Peyer's patch (tissue), 4 donors: ENCODE results near the gene MUC13. TPM values are rescaled to one million over a fixed set of nuclear protein-coding genes. Genes with fewer than 3 reads are reported as not detected.

Experiments
- DNase-seq, 3 donors: peaks; one replicate each; pipeline ENCODE4 v3.0.0-alpha.2; 2017 to 2019
- H3K27ac ChIP-seq, 4 donors: fragments of 200-600 bp; sonication (generic); one replicate each; pipeline ENCODE4 v1.5.1; 2016 to 2019
- H3K27me3 ChIP-seq, 2 donors: fragments of 200-600 bp; sonication (generic); one replicate each; pipeline ENCODE4 v1.5.1; 2019
- H3K36me3 ChIP-seq, 3 donors: fragments of 200-600 bp; sonication (generic); one replicate each; pipeline ENCODE4 v1.5.1; 2016 to 2019
- H3K4me1 ChIP-seq, 4 donors: fragments of 200-600 bp; sonication (generic); one replicate each; pipeline ENCODE4 v1.5.1; 2016 to 2019
- H3K4me3 ChIP-seq, 4 donors: fragments of 200-600 bp; sonication (generic); 1 replicate in 3 of 4; 2 replicates in 1 of 4; pipeline ENCODE4 v1.5.1; 2016 to 2019; ENCODE audit warnings: mild to moderate bottlenecking in 1 of 4
- H3K9me3 ChIP-seq, 4 donors: fragments of 200-600 bp; sonication (generic); one replicate each; pipeline ENCODE4 v1.5.1; 2016 to 2019; ENCODE audit warnings: mild to moderate bottlenecking in 1 of 4
- POLR2A ChIP-seq, 2 donors: fragments of 450-650 bp; IDR thresholded peaks; one replicate each; pipeline ENCODE4 v1.5.1; 2017; ENCODE audit warnings: antibody characterized with exemption in 2 of 2, mild to moderate bottlenecking in 2 of 2, moderate library complexity in 2 of 2
- total RNA-seq, 4 donors: library from RNA; depleted of rRNA; stranded (reverse); fragments of >200 nt; gene quantifications; one replicate each; pipeline ENCODE4 v1.1.0, GENCODE V29; 2016
- TF ChIP-seq, protein P1 (sequence below), 6 experiments: fragments of 450-650 bp in 4 of 6; fragments of 200-600 bp in 2 of 6; sonication (generic) in 1 of 6; IDR thresholded peaks; one replicate each; pipeline ENCODE4 v1.5.1; 2017 to 2019; ENCODE audit warnings: antibody characterized with exemption in 6 of 6, mild to moderate bottlenecking in 3 of 6, moderate library complexity in 1 of 6

Gene MUC13
- total RNA-seq, 4 donors from 2014 or later = 14.0 to 612 (median 512) TPM

DNA sequence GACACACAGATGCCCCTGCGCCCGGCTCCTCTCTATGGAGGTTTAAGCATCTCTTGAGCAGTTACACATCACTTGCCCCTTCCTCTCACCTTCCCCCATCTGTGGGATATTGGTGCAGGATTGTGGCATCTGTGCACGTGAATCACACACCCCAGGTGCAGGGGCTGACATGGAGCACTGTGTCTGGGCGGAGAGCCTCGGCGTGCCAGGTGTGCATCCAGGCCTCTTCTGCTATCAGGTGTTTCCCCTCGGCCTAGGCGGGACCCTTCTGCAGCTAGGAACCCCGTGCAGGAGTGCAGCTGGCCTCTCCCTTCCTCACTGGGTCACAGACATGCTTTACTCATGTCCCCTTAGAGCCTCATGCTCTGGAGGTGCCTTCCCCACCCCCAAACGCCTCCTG is 33.4 kb upstream of the MUC13 start:
- Histone ChIP-seq H3K36me3 (peaks cover 0 to 4% (median 0%) of the 10 kb centered on the region in 3 donors), H3K4me1 (peaks cover 0 to 65% (median 2%) of the 10 kb centered on the region in 4 donors), H3K27ac (no peak overlapping the region), H3K27me3 (no peaks in the 10 kb centered on the region), H3K9me3 (no peaks in the 10 kb centered on the region), H3K4me3 (no peak overlapping the region)
- no peak for DNase-seq
- TF ChIP-seq POLR2A (IDR thresholded peaks at IDR 0.05) = no peak
- TF ChIP-seq, protein P1, sequence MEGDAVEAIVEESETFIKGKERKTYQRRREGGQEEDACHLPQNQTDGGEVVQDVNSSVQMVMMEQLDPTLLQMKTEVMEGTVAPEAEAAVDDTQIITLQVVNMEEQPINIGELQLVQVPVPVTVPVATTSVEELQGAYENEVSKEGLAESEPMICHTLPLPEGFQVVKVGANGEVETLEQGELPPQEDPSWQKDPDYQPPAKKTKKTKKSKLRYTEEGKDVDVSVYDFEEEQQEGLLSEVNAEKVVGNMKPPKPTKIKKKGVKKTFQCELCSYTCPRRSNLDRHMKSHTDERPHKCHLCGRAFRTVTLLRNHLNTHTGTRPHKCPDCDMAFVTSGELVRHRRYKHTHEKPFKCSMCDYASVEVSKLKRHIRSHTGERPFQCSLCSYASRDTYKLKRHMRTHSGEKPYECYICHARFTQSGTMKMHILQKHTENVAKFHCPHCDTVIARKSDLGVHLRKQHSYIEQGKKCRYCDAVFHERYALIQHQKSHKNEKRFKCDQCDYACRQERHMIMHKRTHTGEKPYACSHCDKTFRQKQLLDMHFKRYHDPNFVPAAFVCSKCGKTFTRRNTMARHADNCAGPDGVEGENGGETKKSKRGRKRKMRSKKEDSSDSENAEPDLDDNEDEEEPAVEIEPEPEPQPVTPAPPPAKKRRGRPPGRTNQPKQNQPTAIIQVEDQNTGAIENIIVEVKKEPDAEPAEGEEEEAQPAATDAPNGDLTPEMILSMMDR (IDR thresholded peaks at IDR 0.05) = no peak

DNA sequence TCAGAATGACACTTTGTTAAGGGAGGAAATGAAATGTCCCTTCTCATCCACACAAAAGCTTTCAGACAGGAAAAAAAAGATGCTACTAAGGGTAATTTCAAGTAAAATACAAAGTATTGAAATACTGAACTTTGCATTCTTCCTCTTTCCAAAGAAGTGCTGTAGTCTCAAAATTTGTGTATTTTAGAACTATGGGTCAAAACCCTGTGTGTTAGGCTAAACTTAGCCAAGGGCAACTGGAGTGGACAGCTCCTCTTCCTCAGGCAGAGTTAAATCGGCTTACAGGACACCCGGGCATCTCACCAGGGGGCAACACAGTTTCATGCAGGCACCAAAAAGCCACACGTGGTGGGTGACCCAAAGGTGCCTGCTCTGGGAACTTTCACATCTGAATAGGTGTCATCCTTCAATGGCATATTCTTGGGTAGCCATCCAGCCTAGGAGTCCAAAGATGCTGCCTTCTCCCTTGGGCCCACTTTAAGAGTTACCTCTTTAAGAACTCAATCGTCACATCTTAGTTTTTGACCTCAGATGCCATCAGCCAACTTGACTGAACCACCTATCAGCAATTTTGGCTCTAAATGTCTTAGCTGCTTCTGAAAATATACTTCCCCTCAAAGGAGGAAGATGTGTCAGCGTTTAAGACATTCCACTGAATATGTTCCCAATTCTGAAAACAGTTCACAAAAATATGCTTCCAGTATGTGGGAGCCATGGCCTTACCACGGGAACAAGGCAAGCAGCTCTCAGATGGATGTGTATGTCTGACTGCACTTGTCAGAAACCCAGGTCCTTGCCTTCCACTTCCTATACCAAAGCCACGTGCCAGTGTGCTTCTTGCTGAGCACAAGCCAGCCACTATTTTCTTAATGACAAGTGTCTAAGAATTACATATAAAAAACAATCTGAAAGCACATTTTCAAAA is 32.2 kb upstream of the MUC13 start:
- peaks cover 0 to 4% (median 0%) of the 10 kb centered on the region in 3 donors for H3K36me3 ChIP-seq
- peak overlapping the region in 1 of 4 donors; percentile 25 for H3K27ac ChIP-seq
- TF ChIP-seq, protein P1 (IDR thresholded peaks at IDR 0.05) = no peak
- no peak for TF ChIP-seq POLR2A (IDR thresholded peaks at IDR 0.05)
- no peak overlapping the region for H3K4me3 ChIP-seq
- no peak for DNase-seq
- H3K9me3 ChIP-seq = no peaks in the 10 kb centered on the region
- H3K27me3 ChIP-seq = no peaks in the 10 kb centered on the region
- H3K4me1 ChIP-seq = peaks cover 0 to 63% (median 3%) of the 10 kb centered on the region in 4 donors

DNA sequence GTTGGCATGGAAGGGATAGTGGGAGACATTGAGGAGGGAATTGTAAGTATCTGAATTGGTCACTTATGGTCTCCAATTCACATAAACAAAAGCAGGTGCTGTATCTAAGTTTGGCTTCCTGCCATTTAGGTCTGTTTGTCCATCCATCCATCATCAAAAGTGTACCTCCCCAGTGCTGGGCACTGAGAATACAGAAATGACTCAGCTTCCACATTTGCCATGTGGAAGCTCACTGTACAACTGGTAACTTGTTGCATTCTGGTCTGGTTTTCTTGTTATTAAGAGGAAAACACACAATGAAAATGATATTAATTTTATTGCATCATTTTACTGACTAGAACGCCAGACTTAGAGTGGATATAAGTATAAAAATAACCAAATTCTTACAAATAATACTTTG is 30.9 kb upstream of the MUC13 start:
- Histone ChIP-seq H3K4me1 (peaks cover 0 to 58% (median 3%) of the 10 kb centered on the region in 4 donors), H3K9me3 (no peaks in the 10 kb centered on the region), H3K27ac (no peak overlapping the region), H3K27me3 (no peaks in the 10 kb centered on the region), H3K36me3 (no peaks in the 10 kb centered on the region), H3K4me3 (no peak overlapping the region)
- no peak for DNase-seq
- TF ChIP-seq, protein P1 (IDR thresholded peaks at IDR 0.05) = no peak

DNA sequence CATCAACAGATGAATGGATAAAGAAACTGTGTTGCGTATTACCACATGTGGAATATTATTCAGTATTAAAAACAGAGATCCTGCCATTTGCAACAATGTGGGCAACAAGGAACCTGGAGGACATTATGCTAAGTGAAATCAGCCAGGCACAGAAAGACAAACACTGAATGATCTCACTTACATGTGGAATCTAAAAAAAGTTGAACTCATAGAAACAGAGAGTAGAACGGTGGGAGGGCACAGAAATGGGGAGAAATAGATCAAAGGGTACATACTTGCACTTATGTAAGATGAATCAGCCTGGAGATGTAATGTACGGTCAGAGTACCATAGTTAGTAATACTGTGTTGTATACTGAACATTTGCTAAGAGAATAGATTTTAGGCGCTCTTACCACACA is 29.8 kb upstream of the MUC13 start:
- H3K9me3 ChIP-seq = no peaks in the 10 kb centered on the region
- peaks cover 0 to 52% (median 3%) of the 10 kb centered on the region in 4 donors for H3K4me1 ChIP-seq
- H3K4me3 ChIP-seq = no peak overlapping the region
- DNase-seq = no peak
- H3K36me3 ChIP-seq = no peaks in the 10 kb centered on the region
- TF ChIP-seq POLR2A (IDR thresholded peaks at IDR 0.05) = no peak
- TF ChIP-seq, protein P1 (IDR thresholded peaks at IDR 0.05) = no peak
- H3K27ac ChIP-seq = peak overlapping the region in 3 of 4 donors; percentile 29 to 84 (median 70)
- H3K27me3 ChIP-seq = no peaks in the 10 kb centered on the region

DNA sequence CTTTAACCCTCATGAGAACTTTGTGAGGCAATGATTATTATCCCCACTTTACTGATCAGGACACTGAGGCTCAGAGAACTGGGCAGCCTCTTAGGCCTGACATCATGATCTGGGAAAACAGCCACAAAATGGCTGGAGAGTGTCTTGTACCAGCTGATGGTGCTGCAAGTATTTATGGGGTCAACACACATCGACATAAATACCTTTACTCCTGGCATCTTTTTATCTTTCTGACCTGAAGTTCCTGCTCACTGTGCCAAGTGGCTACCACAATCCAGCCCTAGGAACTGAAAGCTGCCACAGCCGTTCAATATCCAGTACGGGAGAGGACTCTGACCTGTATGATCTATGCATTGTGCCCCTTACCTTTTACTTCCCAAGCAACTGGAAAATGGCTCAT is 29.2 kb upstream of the MUC13 start:
- peak in 2 of 3 donors; percentile 56 to 73 for DNase-seq
- TF ChIP-seq, protein P1 (IDR thresholded peaks at IDR 0.05) = no peak
- no peak for TF ChIP-seq POLR2A (IDR thresholded peaks at IDR 0.05)
- no peaks in the 10 kb centered on the region for H3K27me3 ChIP-seq
- H3K4me1 ChIP-seq = peaks cover 0 to 54% (median 6%) of the 10 kb centered on the region in 4 donors
- H3K36me3 ChIP-seq = no peaks in the 10 kb centered on the region
- peak overlapping the region in 3 of 4 donors; percentile 56 to 84 (median 70) for H3K27ac ChIP-seq
- H3K4me3 ChIP-seq = no peak overlapping the region
- H3K9me3 ChIP-seq = no peaks in the 10 kb centered on the region
